IMR-90 (cell line): ENCODE measurements around the gene SLC35E4.

ENCODE experiments used
- CEBPB ChIP-seq: IDR thresholded peaks from 2 replicates; pipeline ENCODE4 v1.6.1; 2012; ENCODE audit warnings: low read depth, low read length, improper control_type of control experiment
- CHD1 ChIP-seq: IDR thresholded peaks from 2 replicates; pipeline ENCODE4 v1.6.1; 2012; ENCODE audit warnings: low read depth, low read length, improper control_type of control experiment
- FOS ChIP-seq: fragments of 150-350 bp; IDR thresholded peaks from 2 replicates; pipeline ENCODE4 v1.6.1; 2016; ENCODE audit warnings: low read depth, low read length
- MAZ ChIP-seq: IDR thresholded peaks from 2 replicates; pipeline ENCODE4 v1.6.1; 2012; ENCODE audit warnings: low read depth, mild to moderate bottlenecking, low read length, improper control_type of control experiment, moderate library complexity, borderline replicate concordance
- MXI1 ChIP-seq: IDR thresholded peaks from 2 replicates; pipeline ENCODE4 v1.6.1; 2012; ENCODE audit warnings: low read depth, mild to moderate bottlenecking, low read length, moderate library complexity, borderline replicate concordance
- POLR2A ChIP-seq: IDR thresholded peaks from 2 replicates; pipeline ENCODE4 v1.6.1; 2012; ENCODE audit warnings: mild to moderate bottlenecking, low read depth, low read length
- RAD21 ChIP-seq: IDR thresholded peaks from 2 replicates; pipeline ENCODE4 v1.6.1; 2012; ENCODE audit warnings: low read length, improper control_type of control experiment
- RCOR1 ChIP-seq: IDR thresholded peaks from 2 replicates; pipeline ENCODE4 v1.6.1; 2012; ENCODE audit warnings: mild to moderate bottlenecking, low read length, improper control_type of control experiment; ENCODE audit not compliant: insufficient replicate concordance
- SMC3 ChIP-seq: fragments of 150-350 bp; IDR thresholded peaks from 2 replicates; pipeline ENCODE4 v1.6.1; 2016; ENCODE audit warnings: low read depth, mild to moderate bottlenecking, antibody characterized with exemption, low read length, moderate library complexity
- TF ChIP-seq, protein P1 (sequence below): conservative IDR thresholded peaks from 2 replicates; pipeline ENCODE4 v1.5.1; 2012; ENCODE audit warnings: mild to moderate bottlenecking, low read depth, low read length, improper control_type of control experiment
- TF ChIP-seq, protein P2 (sequence below): fragments of 150-350 bp; IDR thresholded peaks from 2 replicates; pipeline ENCODE4 v1.6.1; 2017; ENCODE audit warnings: mild to moderate bottlenecking, antibody characterized with exemption, low read length, low read depth

DNA sequence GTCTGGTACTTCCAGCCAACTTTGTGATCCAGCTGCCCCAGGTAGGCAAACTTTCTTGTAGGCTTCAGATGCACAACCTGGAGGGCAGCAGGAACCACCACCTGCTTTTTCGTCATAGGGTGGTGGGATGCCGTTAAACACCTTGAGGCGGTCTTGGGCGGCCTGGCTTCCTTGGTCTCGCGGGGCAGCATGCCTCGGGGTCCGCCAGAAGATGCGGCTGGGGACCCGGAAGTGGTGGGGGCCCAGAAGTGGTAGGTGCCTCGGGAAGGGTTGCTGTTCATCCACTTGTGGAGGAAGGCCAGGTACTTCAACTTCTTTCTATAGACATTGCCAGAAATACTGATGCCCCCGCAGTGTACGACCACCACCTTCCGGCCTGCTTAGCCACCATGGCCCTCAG is 18.8 kb downstream of the SLC35E4 start:
- TF ChIP-seq, protein P1, sequence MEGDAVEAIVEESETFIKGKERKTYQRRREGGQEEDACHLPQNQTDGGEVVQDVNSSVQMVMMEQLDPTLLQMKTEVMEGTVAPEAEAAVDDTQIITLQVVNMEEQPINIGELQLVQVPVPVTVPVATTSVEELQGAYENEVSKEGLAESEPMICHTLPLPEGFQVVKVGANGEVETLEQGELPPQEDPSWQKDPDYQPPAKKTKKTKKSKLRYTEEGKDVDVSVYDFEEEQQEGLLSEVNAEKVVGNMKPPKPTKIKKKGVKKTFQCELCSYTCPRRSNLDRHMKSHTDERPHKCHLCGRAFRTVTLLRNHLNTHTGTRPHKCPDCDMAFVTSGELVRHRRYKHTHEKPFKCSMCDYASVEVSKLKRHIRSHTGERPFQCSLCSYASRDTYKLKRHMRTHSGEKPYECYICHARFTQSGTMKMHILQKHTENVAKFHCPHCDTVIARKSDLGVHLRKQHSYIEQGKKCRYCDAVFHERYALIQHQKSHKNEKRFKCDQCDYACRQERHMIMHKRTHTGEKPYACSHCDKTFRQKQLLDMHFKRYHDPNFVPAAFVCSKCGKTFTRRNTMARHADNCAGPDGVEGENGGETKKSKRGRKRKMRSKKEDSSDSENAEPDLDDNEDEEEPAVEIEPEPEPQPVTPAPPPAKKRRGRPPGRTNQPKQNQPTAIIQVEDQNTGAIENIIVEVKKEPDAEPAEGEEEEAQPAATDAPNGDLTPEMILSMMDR = no peak
- TF ChIP-seq POLR2A (no peak), CEBPB (no peak), RCOR1 (no peak), CHD1 (no peak), MAZ (no peak), MXI1 (no peak), SMC3 (no peak), RAD21 (no peak), FOS (no peak)
- TF ChIP-seq, protein P2, sequence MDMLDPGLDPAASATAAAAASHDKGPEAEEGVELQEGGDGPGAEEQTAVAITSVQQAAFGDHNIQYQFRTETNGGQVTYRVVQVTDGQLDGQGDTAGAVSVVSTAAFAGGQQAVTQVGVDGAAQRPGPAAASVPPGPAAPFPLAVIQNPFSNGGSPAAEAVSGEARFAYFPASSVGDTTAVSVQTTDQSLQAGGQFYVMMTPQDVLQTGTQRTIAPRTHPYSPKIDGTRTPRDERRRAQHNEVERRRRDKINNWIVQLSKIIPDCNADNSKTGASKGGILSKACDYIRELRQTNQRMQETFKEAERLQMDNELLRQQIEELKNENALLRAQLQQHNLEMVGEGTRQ = no peak
